ENCODE results near the gene RNF39.

Gene RNF39

GRCh38 chr6:30102414-30102969, 26.9 kb upstream of the RNF39 start:
- TF ChIP-seq CTCF (IDR thresholded peaks at IDR 0.05; ENCODE audit: low read depth, low read length, missing control alignments) = no peak
- H3K4me3 ChIP-seq (ENCODE audit: low read depth, low read length) = peak overlapping the region; percentile 25
- no peak for DNase-seq (ENCODE audit: low read depth)
- in situ Hi-C loops (cut with HindIII; ENCODE audit: low sequenced_read_pairs) = no loop called here

GRCh38 chr6:30101444-30102413, 26.2 kb upstream of the RNF39 start:
- in situ Hi-C loops (cut with HindIII; ENCODE audit: low sequenced_read_pairs) = no loop called here
- peak overlapping the region; percentile 25 for H3K4me3 ChIP-seq (ENCODE audit: low read depth, low read length)
- DNase-seq (ENCODE audit: low read depth) = peak; percentile 23
- peak; percentile 10 for TF ChIP-seq CTCF (IDR thresholded peaks at IDR 0.05; ENCODE audit: low read depth, low read length, missing control alignments)

GRCh38 chr6:30100585-30101443, 25.2 kb upstream of the RNF39 start:
- in situ Hi-C loops (cut with HindIII; ENCODE audit: low sequenced_read_pairs) = no loop called here
- H3K4me3 ChIP-seq (ENCODE audit: low read depth, low read length) = no peak overlapping the region
- no peak for DNase-seq (ENCODE audit: low read depth)
- no peak for TF ChIP-seq CTCF (IDR thresholded peaks at IDR 0.05; ENCODE audit: low read depth, low read length, missing control alignments)

GRCh38 chr6:30100154-30100553, 24.6 kb upstream of the RNF39 start:
- no peak for TF ChIP-seq CTCF (IDR thresholded peaks at IDR 0.05; ENCODE audit: low read depth, low read length, missing control alignments)
- in situ Hi-C loops (cut with HindIII; ENCODE audit: low sequenced_read_pairs) = no loop called here
- DNase-seq (ENCODE audit: low read depth) = no peak
- no peak overlapping the region for H3K4me3 ChIP-seq (ENCODE audit: low read depth, low read length)

- DNase-seq (ENCODE audit: low read depth) = no peak
- no peak for TF ChIP-seq CTCF (IDR thresholded peaks at IDR 0.05; ENCODE audit: low read depth, low read length, missing control alignments)
- H3K4me3 ChIP-seq (ENCODE audit: low read depth, low read length) = no peak overlapping the region
- in situ Hi-C loops (cut with HindIII; ENCODE audit: low sequenced_read_pairs) = no loop called here
Observed at GRCh38 chr6:30097902-30098768, 22.6 kb upstream of the RNF39 start.
